MM.1S (cell line): ENCODE results near the gene RASSF1.

Source experiments
- DNase-seq: peaks from one replicate; pipeline ENCODE4 v3.0.0-alpha.2; 2015
- H2AFZ ChIP-seq: fragments of 300-600 bp; sonication (generic); 2 replicates; pipeline ENCODE4 v1.6.0; 2016; ENCODE audit warnings: antibody characterized with exemption, low read length
- H3F3A ChIP-seq: fragments of 300-600 bp; sonication (generic); 2 replicates; pipeline ENCODE4 v1.6.1; 2016; ENCODE audit warnings: mild to moderate bottlenecking, antibody characterized with exemption, low read length, moderate library complexity, mixed read lengths; ENCODE audit not compliant: insufficient read depth
- H3K27ac ChIP-seq: fragments of 300-600 bp; sonication (generic); 2 replicates; pipeline ENCODE4 v1.5.1; 2016; ENCODE audit warnings: mild to moderate bottlenecking, low read length
- H3K27me3 ChIP-seq: fragments of 300-600 bp; sonication (generic); replicated peaks from 2 replicates; pipeline ENCODE4 v1.6.0; 2016; ENCODE audit warnings: low read length; ENCODE audit not compliant: insufficient read depth
- H3K36me3 ChIP-seq: fragments of 300-600 bp; sonication (generic); replicated peaks from 2 replicates; pipeline ENCODE4 v1.6.1; 2016; ENCODE audit warnings: mild to moderate bottlenecking, low read length, mixed read lengths; ENCODE audit not compliant: insufficient read depth
- H3K4me1 ChIP-seq: fragments of 300-600 bp; sonication (generic); 2 replicates; pipeline ENCODE4 v1.6.1; 2016; ENCODE audit warnings: low read length, mixed read lengths
- H3K4me2 ChIP-seq: fragments of 300-600 bp; sonication (generic); 2 replicates; pipeline ENCODE4 v1.6.0; 2016; ENCODE audit warnings: low read depth, low read length
- H3K4me3 ChIP-seq: fragments of 300-600 bp; sonication (generic); 2 replicates; pipeline ENCODE4 v1.5.1; 2016; ENCODE audit warnings: low read length, mixed read lengths
- H3K79me2 ChIP-seq: fragments of 300-600 bp; sonication (generic); 2 replicates; pipeline ENCODE4 v1.6.1; 2016; ENCODE audit warnings: mixed run types, low read length, mixed read lengths
- H3K9ac ChIP-seq: fragments of 300-600 bp; sonication (generic); 2 replicates; pipeline ENCODE4 v1.6.1; 2016; ENCODE audit warnings: low read length, mixed read lengths
- H3K9me2 ChIP-seq: fragments of 300-600 bp; sonication (generic); replicated peaks from 2 replicates; pipeline ENCODE4 v1.6.1; 2016; ENCODE audit warnings: mild to moderate bottlenecking, low read length, mixed read lengths; ENCODE audit not compliant: insufficient read depth
- H3K9me3 ChIP-seq: fragments of 300-600 bp; sonication (generic); replicated peaks from 2 replicates; pipeline ENCODE4 v1.6.1; 2016; ENCODE audit warnings: mild to moderate bottlenecking, low read length, mixed read lengths; ENCODE audit not compliant: insufficient read depth
- H4K20me1 ChIP-seq: fragments of 300-600 bp; sonication (generic); 2 replicates; pipeline ENCODE4 v1.6.1; 2016; ENCODE audit warnings: mild to moderate bottlenecking, low read length, moderate library complexity, mixed read lengths; ENCODE audit not compliant: insufficient read depth
- CTCF ChIP-seq: fragments of 300-600 bp; sonication (generic); IDR thresholded peaks from 2 replicates; pipeline ENCODE4 v1.5.1; 2016; ENCODE audit warnings: antibody characterized with exemption, low read length, mixed read lengths
- EZH2 ChIP-seq: fragments of 300-600 bp; sonication (generic); optimal IDR thresholded peaks from 2 replicates; pipeline ENCODE3; 2017; ENCODE audit warnings: low read depth, mild to moderate bottlenecking, antibody characterized with exemption, low read length, mixed read lengths
- EZH2phosphoT487 ChIP-seq: fragments of 300-600 bp; sonication (generic); IDR thresholded peaks from 2 replicates; pipeline ENCODE4 v1.6.1; 2018; ENCODE audit warnings: antibody characterized with exemption, low read length

RASSF1 gene

GRCh38 chr3:50322386-50323091, 18.1 kb downstream of the RASSF1 start, which contains the start of gene HYAL2:
TSS of gene HYAL2 (minus strand) at chr3:50322745. CDS start at chr3:50320489, 2,256 bp downstream.
- Histone ChIP-seq H4K20me1 (no peaks in the 10 kb centered on the region), H3F3A (no peaks in the 10 kb centered on the region), H2AFZ (peak within 1 kb of the TSS; percentile 91), H3K27ac (peak within 1 kb of the TSS; percentile 80), H3K4me2 (peak within 1 kb of the TSS; percentile 75), H3K9me2 (no peaks in the 10 kb centered on the region), H3K36me3 (no peaks in the 10 kb centered on the region), H3K4me3 (peak within 1 kb of the TSS; percentile 83), H3K9me3 (no peaks in the 10 kb centered on the region), H3K4me1 (0 out of 2 replicates have a peak, but pooled peaks cover 7% of the 10 kb centered on the region), H3K27me3 (no peaks in the 10 kb centered on the region), H3K79me2 (peaks cover 32% of the 10 kb centered on the region), H3K9ac (peak within 1 kb of the TSS; percentile 95)
- DNase-seq: no peak
- TF ChIP-seq EZH2phosphoT487 (no peak), EZH2 (no peak), CTCF (no peak)

- Histone ChIP-seq H4K20me1 (no peaks in the 10 kb centered on the region), H3K27ac (no peak overlapping the region), H3K4me3 (peak overlapping the region; percentile 83), H3K4me1 (0 out of 2 replicates have a peak, but pooled peaks cover 8% of the 10 kb centered on the region), H3K36me3 (no peaks in the 10 kb centered on the region), H3K4me2 (peak overlapping the region; percentile 75), H3K9me2 (no peaks in the 10 kb centered on the region), H3K9ac (peak overlapping the region; percentile 95; the same call in 1 of the 2 replicates), H3K9me3 (no peaks in the 10 kb centered on the region), H3F3A (no peaks in the 10 kb centered on the region), H3K27me3 (no peaks in the 10 kb centered on the region), H3K79me2 (peaks cover 27% of the 10 kb centered on the region), H2AFZ (peak overlapping the region; percentile 91)
- TF ChIP-seq CTCF (no peak), EZH2phosphoT487 (no peak), EZH2 (no peak)
- DNase-seq: no peak
These were observed 18.6 kb downstream of the RASSF1 start for GRCh38 chr3:50322115-50322385.

GRCh38 chr3:50321336-50322114, 19.1 kb downstream of the RASSF1 start:
- Histone ChIP-seq H2AFZ (peak overlapping the region; percentile 91), H3K4me1 (0 out of 2 replicates have a peak, but pooled peaks cover 8% of the 10 kb centered on the region)

More at GRCh38 chr3:50321336-50322114, 19.1 kb downstream of the RASSF1 start:
- H3F3A ChIP-seq: no peaks in the 10 kb centered on the region
- peak; percentile 89 for DNase-seq
- peak overlapping the region; percentile 95 for H3K9ac ChIP-seq
- H3K27ac ChIP-seq: peak overlapping the region; percentile 80
- peaks cover 21% of the 10 kb centered on the region for H3K79me2 ChIP-seq
- TF ChIP-seq EZH2 (no peak), CTCF (peak; percentile 59), EZH2phosphoT487 (no peak)
- no peaks in the 10 kb centered on the region for H4K20me1 ChIP-seq
- no peaks in the 10 kb centered on the region for H3K27me3 ChIP-seq
- H3K9me3 ChIP-seq: no peaks in the 10 kb centered on the region
- no peaks in the 10 kb centered on the region for H3K9me2 ChIP-seq
- H3K4me2 ChIP-seq: peak overlapping the region; percentile 75
- H3K36me3 ChIP-seq: no peaks in the 10 kb centered on the region
- peak overlapping the region; percentile 83 for H3K4me3 ChIP-seq
